IPS-15b (cell line): ENCODE data around the gene PSAT1.

ENCODE experiments used
- H3K27me3 ChIP-seq: one replicate; pipeline ENCODE4 v1.6.1; 2013; ENCODE audit warnings: low read length; ENCODE audit not compliant: control insufficient read depth, insufficient read depth
- H3K36me3 ChIP-seq: one replicate; pipeline ENCODE4 v1.6.1; 2013; ENCODE audit warnings: low read length; ENCODE audit not compliant: control insufficient read depth, insufficient read depth
- H3K4me1 ChIP-seq: one replicate; pipeline ENCODE4 v1.6.1; 2013; ENCODE audit warnings: mild to moderate bottlenecking, low read length; ENCODE audit not compliant: control insufficient read depth, insufficient read depth
- H3K4me3 ChIP-seq: one replicate; pipeline ENCODE4 v1.5.1; 2013; ENCODE audit warnings: low read depth, low read length
- H3K9ac ChIP-seq: one replicate; pipeline ENCODE4 v1.6.1; 2013; ENCODE audit warnings: low read depth, mild to moderate bottlenecking, low read length
- H3K9me3 ChIP-seq: one replicate; pipeline ENCODE4 v1.6.1; 2013; ENCODE audit warnings: mild to moderate bottlenecking, low read length; ENCODE audit not compliant: control insufficient read depth, insufficient read depth

The PSAT1 gene

GRCh38 chr9:78295177-78295575 is 1.7 kb upstream of the PSAT1 start:
- no peak overlapping the region for H3K4me3 ChIP-seq
- peaks cover 4% of the 10 kb centered on the region for H3K27me3 ChIP-seq
- H3K4me1 ChIP-seq, result peaks cover 10% of the 10 kb centered on the region
- H3K36me3 ChIP-seq, result no peaks in the 10 kb centered on the region
- H3K9ac ChIP-seq, result no peak overlapping the region
- H3K9me3 ChIP-seq, result no peaks in the 10 kb centered on the region

- H3K4me1 ChIP-seq, result peaks cover 10% of the 10 kb centered on the region
- peaks cover 4% of the 10 kb centered on the region for H3K27me3 ChIP-seq
- H3K9me3 ChIP-seq, result no peaks in the 10 kb centered on the region
- H3K4me3 ChIP-seq, result peak overlapping the region; percentile 95
- peak overlapping the region; percentile 84 for H3K9ac ChIP-seq
- no peaks in the 10 kb centered on the region for H3K36me3 ChIP-seq
Measured at GRCh38 chr9:78295731-78296130, 1.2 kb upstream of the PSAT1 start.

- peaks cover 10% of the 10 kb centered on the region for H3K4me1 ChIP-seq
- H3K27me3 ChIP-seq, result peaks cover 4% of the 10 kb centered on the region
- peak overlapping the region; percentile 84 for H3K9ac ChIP-seq
- H3K9me3 ChIP-seq, result no peaks in the 10 kb centered on the region
- H3K36me3 ChIP-seq, result peaks cover under 1% of the 10 kb centered on the region
- peak overlapping the region; percentile 95 for H3K4me3 ChIP-seq
Measured at GRCh38 chr9:78296201-78296892, 578 bp upstream of the PSAT1 start.

GRCh38 chr9:78297672-78297961 is 692 bp downstream of the PSAT1 start:
- H3K4me3 ChIP-seq, result peak overlapping the region; percentile 95
- peaks cover 4% of the 10 kb centered on the region for H3K27me3 ChIP-seq
- peak overlapping the region; percentile 96 for H3K9ac ChIP-seq
- peaks cover 5% of the 10 kb centered on the region for H3K36me3 ChIP-seq
- H3K4me1 ChIP-seq, result peaks cover 10% of the 10 kb centered on the region
- no peaks in the 10 kb centered on the region for H3K9me3 ChIP-seq

GRCh38 chr9:78298046-78298765 is 1.3 kb downstream of the PSAT1 start:
- Histone ChIP-seq H3K27me3 (peaks cover 4% of the 10 kb centered on the region), H3K9me3 (no peaks in the 10 kb centered on the region), H3K9ac (peak overlapping the region; percentile 96), H3K4me3 (peak overlapping the region; percentile 95), H3K4me1 (peaks cover 10% of the 10 kb centered on the region), H3K36me3 (peaks cover 7% of the 10 kb centered on the region)

- Histone ChIP-seq H3K4me3 (no peak overlapping the region), H3K27me3 (peaks cover 4% of the 10 kb centered on the region), H3K9ac (no peak overlapping the region), H3K36me3 (peaks cover 22% of the 10 kb centered on the region), H3K4me1 (peaks cover 7% of the 10 kb centered on the region), H3K9me3 (no peaks in the 10 kb centered on the region)
Measured at GRCh38 chr9:78300209-78300608, 3.3 kb downstream of the PSAT1 start.

- Histone ChIP-seq H3K36me3 (peaks cover 34% of the 10 kb centered on the region), H3K4me1 (no peaks in the 10 kb centered on the region), H3K9me3 (no peaks in the 10 kb centered on the region), H3K9ac (no peak overlapping the region), H3K27me3 (no peaks in the 10 kb centered on the region), H3K4me3 (no peak overlapping the region)
Measured at GRCh38 chr9:78301466-78301865, 4.5 kb downstream of the PSAT1 start.

- Histone ChIP-seq H3K4me1 (no peaks in the 10 kb centered on the region), H3K36me3 (peaks cover 53% of the 10 kb centered on the region), H3K9ac (no peak overlapping the region), H3K27me3 (no peaks in the 10 kb centered on the region), H3K4me3 (no peak overlapping the region), H3K9me3 (no peaks in the 10 kb centered on the region)
Measured at GRCh38 chr9:78303377-78304062, 6.6 kb downstream of the PSAT1 start.

- Histone ChIP-seq H3K4me3 (no peak overlapping the region), H3K36me3 (peaks cover 59% of the 10 kb centered on the region), H3K9ac (no peak overlapping the region), H3K9me3 (no peaks in the 10 kb centered on the region), H3K4me1 (no peaks in the 10 kb centered on the region), H3K27me3 (no peaks in the 10 kb centered on the region)
Measured at GRCh38 chr9:78304357-78304756, 7.4 kb downstream of the PSAT1 start.

GRCh38 chr9:78306222-78307076 is 9.5 kb downstream of the PSAT1 start:
- Histone ChIP-seq H3K36me3 (peaks cover 69% of the 10 kb centered on the region), H3K4me3 (no peak overlapping the region), H3K9me3 (no peaks in the 10 kb centered on the region), H3K9ac (no peak overlapping the region), H3K4me1 (no peaks in the 10 kb centered on the region), H3K27me3 (no peaks in the 10 kb centered on the region)

- Histone ChIP-seq H3K4me1 (no peaks in the 10 kb centered on the region), H3K4me3 (no peak overlapping the region), H3K9ac (no peak overlapping the region), H3K36me3 (peaks cover 72% of the 10 kb centered on the region), H3K27me3 (no peaks in the 10 kb centered on the region), H3K9me3 (no peaks in the 10 kb centered on the region)
Measured at GRCh38 chr9:78307360-78307759, 10.4 kb downstream of the PSAT1 start.
